Fibroblast of skin of left quadriceps (primary cell): ENCODE results near the gene OOSP1.
"Not testable (repeated sequence)": the region's sequence is repeated elsewhere in the genome, so short reads cannot be mapped to it uniquely, and the experiment has no call there.

Experiments
- DNase-seq, 2 experiments: peaks; one replicate each; pipeline ENCODE4 v3.0.0-alpha.2; 2013; ENCODE audit warnings: low read depth in 2 of 2

Gene OOSP1

GRCh38 chr11:59960502-59961381 lies 22.5 kb downstream of the OOSP1 start:
- no peak for DNase-seq

- DNase-seq = no peak
Observed at GRCh38 chr11:59962107-59962482, 23.9 kb downstream of the OOSP1 start.

- DNase-seq = no peak
Observed at GRCh38 chr11:59963733-59964132, 25.5 kb downstream of the OOSP1 start, which contains the start of gene OOSP4A. Gene OOSP4A (plus strand): TSS chr11:59964033. CDS start chr11:59964033, 0 bp downstream.

- DNase-seq = no peak
Observed at GRCh38 chr11:59965424-59965823, 27.2 kb downstream of the OOSP1 start.

- no peak for DNase-seq
Observed at GRCh38 chr11:59966201-59966600, 28.0 kb downstream of the OOSP1 start.

- DNase-seq = no peak
Observed at GRCh38 chr11:59967677-59968394, 29.6 kb downstream of the OOSP1 start.

- no peak for DNase-seq
Observed at GRCh38 chr11:59968395-59968783, 30.2 kb downstream of the OOSP1 start.

GRCh38 chr11:59973097-59973496 lies 34.9 kb downstream of the OOSP1 start:
- DNase-seq = no peak

GRCh38 chr11:59981106-59981770 lies 43.0 kb downstream of the OOSP1 start:
- no peak for DNase-seq

- not testable (repeated sequence) for DNase-seq
Observed at GRCh38 chr11:59982037-59982436, 43.8 kb downstream of the OOSP1 start.

GRCh38 chr11:59983212-59983611 lies 45.0 kb downstream of the OOSP1 start:
- no peak for DNase-seq

GRCh38 chr11:59984368-59984767 lies 46.1 kb downstream of the OOSP1 start:
- no peak for DNase-seq

GRCh38 chr11:59990421-59990820 lies 52.2 kb downstream of the OOSP1 start:
- DNase-seq = no peak

GRCh38 chr11:59992425-59992824 lies 54.2 kb downstream of the OOSP1 start:
- DNase-seq = no peak

GRCh38 chr11:59997800-59998199 lies 59.6 kb downstream of the OOSP1 start:
- DNase-seq = no peak

GRCh38 chr11:59999691-60000090 lies 61.5 kb downstream of the OOSP1 start:
- DNase-seq = no peak

- DNase-seq = no peak
Observed at GRCh38 chr11:60003729-60004128, 65.5 kb downstream of the OOSP1 start.

GRCh38 chr11:60005360-60005759 lies 67.1 kb downstream of the OOSP1 start:
- DNase-seq = no peak
